Measurements from ENCODE around the gene APOL2.

The APOL2 gene

DNA sequence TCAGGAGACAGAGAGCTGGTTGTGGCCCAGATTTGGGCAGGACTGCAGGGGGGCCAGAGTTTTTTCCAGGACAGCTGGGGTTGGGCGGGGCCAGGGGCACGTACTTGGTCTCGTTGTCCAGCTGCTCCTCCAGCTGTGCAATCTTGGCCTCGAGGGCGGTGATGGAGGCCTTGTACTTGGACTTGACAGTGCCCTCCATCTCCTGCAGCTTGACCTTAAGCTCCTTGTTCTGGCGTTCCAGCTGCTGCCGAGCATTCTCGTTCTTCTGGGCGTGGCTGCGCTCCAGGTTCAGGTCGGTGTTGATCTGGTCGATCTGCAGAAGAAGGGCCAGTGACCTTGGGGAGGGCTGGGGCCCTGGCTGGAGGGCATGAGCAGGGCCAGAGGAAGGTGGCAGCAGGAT is 45.7 kb upstream of the APOL2 start:
- no peak for DNase-seq (ENCODE audit: low read depth in 2 of 2)
- no peak overlapping the region for H3K4me3 ChIP-seq (replicated peaks in 1 of 2; ENCODE audit: low read depth in 2 of 2, low read length in 2 of 2)
- TF ChIP-seq, protein P1, sequence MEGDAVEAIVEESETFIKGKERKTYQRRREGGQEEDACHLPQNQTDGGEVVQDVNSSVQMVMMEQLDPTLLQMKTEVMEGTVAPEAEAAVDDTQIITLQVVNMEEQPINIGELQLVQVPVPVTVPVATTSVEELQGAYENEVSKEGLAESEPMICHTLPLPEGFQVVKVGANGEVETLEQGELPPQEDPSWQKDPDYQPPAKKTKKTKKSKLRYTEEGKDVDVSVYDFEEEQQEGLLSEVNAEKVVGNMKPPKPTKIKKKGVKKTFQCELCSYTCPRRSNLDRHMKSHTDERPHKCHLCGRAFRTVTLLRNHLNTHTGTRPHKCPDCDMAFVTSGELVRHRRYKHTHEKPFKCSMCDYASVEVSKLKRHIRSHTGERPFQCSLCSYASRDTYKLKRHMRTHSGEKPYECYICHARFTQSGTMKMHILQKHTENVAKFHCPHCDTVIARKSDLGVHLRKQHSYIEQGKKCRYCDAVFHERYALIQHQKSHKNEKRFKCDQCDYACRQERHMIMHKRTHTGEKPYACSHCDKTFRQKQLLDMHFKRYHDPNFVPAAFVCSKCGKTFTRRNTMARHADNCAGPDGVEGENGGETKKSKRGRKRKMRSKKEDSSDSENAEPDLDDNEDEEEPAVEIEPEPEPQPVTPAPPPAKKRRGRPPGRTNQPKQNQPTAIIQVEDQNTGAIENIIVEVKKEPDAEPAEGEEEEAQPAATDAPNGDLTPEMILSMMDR (IDR thresholded peaks at IDR 0.05; ENCODE audit: low read depth, low read length) = no peak

DNA sequence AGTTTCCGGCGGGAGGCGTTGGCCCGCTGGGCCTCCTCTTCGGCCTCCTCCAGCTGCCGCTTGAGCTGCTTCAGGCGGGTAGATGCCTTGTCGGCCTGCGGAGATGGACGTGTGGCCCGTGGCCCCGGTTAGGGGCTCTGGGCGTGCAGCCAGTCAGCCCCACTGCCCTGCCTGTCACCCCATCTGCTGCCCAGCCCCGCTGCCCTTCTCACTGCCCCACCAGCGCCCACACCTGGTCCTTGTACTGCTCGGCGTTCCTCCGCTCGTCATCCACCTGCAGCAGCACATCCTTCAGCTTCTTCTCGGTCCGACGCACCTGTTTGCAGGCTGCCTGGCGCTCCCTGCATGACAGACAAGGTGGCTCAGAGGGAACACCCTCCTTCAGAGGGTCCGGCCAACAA is 44.8 kb upstream of the APOL2 start:
- DNase-seq (ENCODE audit: low read depth in 2 of 2) = no peak
- TF ChIP-seq, protein P1 (IDR thresholded peaks at IDR 0.05; ENCODE audit: low read depth, low read length) = no peak
- H3K4me3 ChIP-seq (replicated peaks in 1 of 2; ENCODE audit: low read depth in 2 of 2, low read length in 2 of 2) = no peak overlapping the region

DNA sequence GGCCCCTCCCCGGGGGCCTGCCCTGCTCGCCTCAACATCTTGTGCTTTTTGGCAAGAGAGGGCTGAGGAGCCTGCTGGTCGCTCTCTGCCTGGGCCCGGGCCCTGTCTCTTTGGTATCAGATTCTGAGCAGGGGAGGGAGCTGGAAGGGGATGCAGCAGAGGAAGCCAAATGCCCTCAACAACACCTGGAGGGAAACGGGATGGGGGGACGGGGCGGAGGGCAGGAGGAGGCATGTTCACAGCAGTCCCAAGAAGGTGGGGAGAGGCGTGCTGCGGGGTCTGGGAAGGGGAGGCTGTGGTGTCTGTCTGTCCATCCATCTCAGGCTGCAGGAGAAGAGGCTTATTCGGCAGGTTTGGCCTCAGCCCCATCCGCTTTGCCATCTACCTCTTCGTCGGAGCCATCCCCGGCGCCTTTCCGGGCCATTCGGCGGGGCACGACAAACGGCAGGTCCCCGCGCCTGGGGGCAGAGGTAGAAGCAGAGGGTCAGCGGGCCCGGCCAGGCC is 43.1 kb upstream of the APOL2 start:
- TF ChIP-seq, protein P1 (IDR thresholded peaks at IDR 0.05; ENCODE audit: low read depth, low read length) = no peak
- DNase-seq (ENCODE audit: low read depth in 2 of 2) = no peak
- H3K4me3 ChIP-seq (replicated peaks in 1 of 2; ENCODE audit: low read depth in 2 of 2, low read length in 2 of 2) = no peak overlapping the region

DNA sequence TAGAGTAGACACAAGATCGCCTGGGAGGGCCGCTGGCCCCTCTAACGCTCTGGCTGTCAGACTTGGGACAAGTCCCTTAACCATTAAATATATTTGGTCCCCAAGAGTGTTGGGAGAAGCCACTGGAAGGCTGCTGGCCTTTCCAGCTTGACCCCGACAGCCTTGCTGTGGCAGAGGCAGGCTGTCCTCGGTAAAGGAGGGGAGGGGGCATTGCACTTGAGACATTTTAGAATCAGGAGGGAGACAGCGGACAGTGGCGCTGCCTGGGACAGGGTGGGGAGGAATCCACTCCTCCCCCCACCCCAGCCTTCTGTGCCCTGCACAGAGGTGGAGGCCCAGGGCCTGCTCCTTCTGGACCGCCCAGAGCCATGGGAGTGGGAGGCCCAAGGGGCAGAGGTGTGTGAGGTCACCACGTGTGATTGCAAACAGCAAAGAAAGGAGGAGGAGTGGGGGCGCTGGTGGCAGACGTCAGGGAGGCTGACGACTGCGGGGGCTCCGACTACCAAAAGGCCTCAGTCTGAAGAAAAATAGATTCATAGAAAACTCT is 42.5 kb upstream of the APOL2 start:
- no peak overlapping the region for H3K4me3 ChIP-seq (replicated peaks in 1 of 2; ENCODE audit: low read depth in 2 of 2, low read length in 2 of 2)
- DNase-seq (ENCODE audit: low read depth in 2 of 2) = no peak
- TF ChIP-seq, protein P1 (IDR thresholded peaks at IDR 0.05; ENCODE audit: low read depth, low read length) = no peak

DNA sequence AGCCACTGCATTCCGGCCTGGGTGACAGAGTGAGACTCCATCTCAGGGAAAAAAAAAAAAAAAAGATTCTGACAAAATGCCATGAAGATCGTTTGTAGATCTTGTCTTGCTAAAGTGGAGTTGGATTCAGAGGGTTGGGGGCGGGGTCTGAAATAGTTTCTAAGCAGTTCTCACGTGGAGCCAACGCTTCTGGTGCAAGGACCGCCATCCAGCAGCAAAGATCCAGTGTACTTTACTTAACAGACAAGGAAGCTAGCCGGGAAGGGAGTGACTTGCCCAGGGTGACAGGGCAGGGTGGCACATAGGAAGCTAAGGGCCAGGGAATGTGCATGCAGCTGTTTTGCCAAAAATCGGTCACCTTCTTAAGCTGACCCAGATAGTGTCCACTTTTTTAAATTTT is 41.1 kb upstream of the APOL2 start:
- H3K4me3 ChIP-seq (replicated peaks in 1 of 2; ENCODE audit: low read depth in 2 of 2, low read length in 2 of 2) = no peak overlapping the region
- TF ChIP-seq, protein P1 (IDR thresholded peaks at IDR 0.05; ENCODE audit: low read depth, low read length) = no peak
- DNase-seq (ENCODE audit: low read depth in 2 of 2) = no peak

DNA sequence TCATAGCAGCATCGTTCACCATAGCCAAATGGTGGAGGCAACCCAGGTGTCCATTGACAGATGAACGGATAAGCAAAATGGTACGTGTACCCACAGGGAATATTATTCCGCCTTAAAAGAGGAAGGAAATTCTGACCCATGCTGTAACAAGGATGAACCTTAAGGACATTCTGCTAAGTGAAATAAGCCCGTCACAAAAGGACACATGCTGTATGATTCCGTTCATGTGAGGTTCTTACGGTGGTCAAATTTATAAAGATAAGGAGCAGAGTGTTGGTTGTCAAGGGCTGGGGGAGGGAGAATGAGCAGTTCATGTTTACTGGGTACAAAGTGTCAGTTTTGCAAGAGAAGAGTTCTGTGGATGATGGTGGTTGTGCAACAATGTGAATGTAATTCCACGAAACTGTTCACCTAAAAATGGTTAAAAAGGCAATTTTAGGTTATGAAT is 39.9 kb upstream of the APOL2 start:
- no peak overlapping the region for H3K4me3 ChIP-seq (replicated peaks in 1 of 2; ENCODE audit: low read depth in 2 of 2, low read length in 2 of 2)
- TF ChIP-seq, protein P1 (IDR thresholded peaks at IDR 0.05; ENCODE audit: low read depth, low read length) = no peak
- DNase-seq (ENCODE audit: low read depth in 2 of 2) = peak in 1 of 2 donors; percentile 24

Measured in cardiac fibroblast (primary cell).